GM21367 (cell line): ENCODE results near the gene KCNJ4.
"Not testable (repeated sequence)": the region's sequence is repeated elsewhere in the genome, so short reads cannot be mapped to it uniquely, and the experiment has no call there.

Experiments used
- ATAC-seq: cut with Tn5 transposase; IDR thresholded peaks from one replicate; pipeline ENCODE4 v1.9.1; 2021; ENCODE audit not compliant: unreplicated experiment

KCNJ4 gene

DNA sequence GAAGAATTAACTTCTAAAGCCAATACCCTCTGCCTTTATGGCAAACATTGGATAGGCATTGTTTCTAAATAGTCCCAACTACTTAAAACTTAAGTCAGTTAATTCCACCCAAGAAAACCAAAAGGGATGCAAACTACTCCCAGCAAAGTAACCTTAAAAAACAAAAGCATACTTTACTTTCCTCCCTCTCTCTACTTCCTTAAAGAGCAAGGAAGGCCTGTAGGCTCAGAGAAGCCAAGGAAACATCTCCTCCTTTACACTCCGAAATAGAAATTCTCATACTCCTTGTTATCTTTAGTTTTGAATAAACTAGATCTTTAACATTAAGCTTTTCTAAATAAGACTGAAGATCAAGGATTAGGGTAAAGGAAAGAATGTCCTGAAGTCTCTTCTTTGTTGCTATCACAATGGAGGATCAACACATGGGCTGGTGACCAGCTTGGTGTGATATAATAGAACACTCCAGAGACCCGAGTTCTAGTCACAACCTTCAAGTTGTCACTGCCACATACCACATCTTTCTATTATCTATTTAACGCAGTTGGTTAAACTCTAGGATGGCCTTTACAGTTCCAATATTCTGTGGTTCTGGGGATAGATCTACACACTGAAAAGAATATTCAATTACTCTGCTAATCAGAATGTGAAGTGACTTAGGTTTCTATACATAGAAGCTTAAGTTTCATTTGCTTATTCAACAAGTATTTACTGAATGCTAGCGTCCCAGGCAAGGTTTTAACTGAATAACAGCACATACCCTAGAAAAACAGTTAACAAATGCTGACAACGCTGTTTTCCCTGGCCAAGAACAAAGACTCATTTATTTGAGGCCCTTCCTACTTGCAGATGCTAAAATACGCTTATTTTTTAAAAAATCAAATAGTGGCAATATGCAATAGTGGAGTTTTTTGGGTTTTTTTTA is 66.2 kb downstream of the KCNJ4 start:
- ATAC-seq = not testable (repeated sequence)

DNA sequence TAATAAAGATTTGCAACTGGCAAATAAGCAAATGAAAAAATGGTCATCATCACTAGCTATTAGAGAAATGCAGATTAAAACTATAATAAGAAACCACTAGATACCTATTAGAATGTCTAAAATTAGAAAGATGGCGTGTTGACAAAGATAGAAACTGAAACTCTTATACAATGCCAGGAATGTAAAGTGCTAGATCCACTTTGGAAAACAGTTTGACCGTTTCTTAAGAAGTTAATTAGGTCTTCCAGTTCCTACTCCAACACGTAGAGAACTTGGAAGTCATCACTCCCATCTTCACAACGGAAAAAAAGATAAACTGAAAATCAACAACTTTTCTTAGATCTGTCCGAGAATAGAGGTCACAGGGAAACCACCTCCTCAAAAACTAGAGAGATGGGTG is 68.1 kb downstream of the KCNJ4 start:
- not testable (repeated sequence) for ATAC-seq

DNA sequence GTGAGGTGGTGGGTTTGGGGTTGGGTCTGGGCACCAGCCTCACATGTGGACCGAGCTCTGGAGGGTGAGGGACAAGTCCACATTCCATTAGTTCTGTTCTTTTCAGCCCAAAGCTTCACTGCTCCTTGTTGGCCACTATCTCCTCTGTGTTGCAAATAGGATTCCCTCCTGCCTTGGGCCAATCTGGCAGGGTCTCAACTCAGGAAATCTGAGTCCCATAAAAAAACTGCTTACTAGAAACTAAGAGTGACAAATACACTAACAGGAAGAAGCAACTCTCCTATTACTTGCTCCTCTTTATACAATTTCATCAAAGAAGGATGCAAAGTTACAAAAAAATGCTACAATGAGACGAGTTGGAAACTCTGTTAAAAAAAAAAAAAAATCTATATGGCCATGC is 71.6 kb downstream of the KCNJ4 start:
- ATAC-seq = no peak

DNA sequence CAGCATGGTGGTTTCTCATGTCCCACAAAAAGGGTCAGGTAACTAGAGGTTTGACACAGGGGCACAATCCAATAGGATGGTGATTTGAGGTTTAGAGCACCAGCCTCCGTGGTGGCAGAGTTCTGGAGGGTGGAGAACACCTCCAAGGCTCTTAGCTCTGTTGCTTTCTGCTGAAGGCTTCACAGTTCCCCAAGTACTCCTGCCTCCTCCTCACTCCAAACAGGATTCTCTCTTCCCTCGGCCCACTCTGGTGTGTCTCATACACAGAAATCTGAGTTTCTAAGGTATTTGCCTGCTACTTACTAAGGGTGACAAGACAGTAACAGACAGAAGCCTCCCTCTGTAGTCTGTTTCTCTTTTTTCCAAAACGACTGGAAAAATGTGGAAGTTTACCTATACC is 73.6 kb downstream of the KCNJ4 start:
- ATAC-seq = not testable (repeated sequence)
